HG02973 (cell line): ENCODE data around the gene LTN1.
"Not testable (repeated sequence)": the region's sequence is repeated elsewhere in the genome, so short reads cannot be mapped to it uniquely, and the experiment has no call there.

ENCODE experiments used
- ATAC-seq: cut with Tn5 transposase; IDR thresholded peaks from one replicate; pipeline ENCODE4 v1.9.1; 2021; ENCODE audit warnings: moderate library complexity; ENCODE audit not compliant: unreplicated experiment

Gene LTN1

GRCh38 chr21:28936036-28936435 lies 56.6 kb downstream of the LTN1 start:
- no peak for ATAC-seq

GRCh38 chr21:28932717-28933116 lies 60.0 kb downstream of the LTN1 start:
- ATAC-seq, result no peak

GRCh38 chr21:28931708-28932372 lies 60.8 kb downstream of the LTN1 start:
- not testable (repeated sequence) for ATAC-seq

GRCh38 chr21:28928578-28929420 lies 63.9 kb downstream of the LTN1 start:
- ATAC-seq, result no peak

- no peak for ATAC-seq
These were observed 65.5 kb downstream of the LTN1 start for GRCh38 chr21:28927130-28927529.

GRCh38 chr21:28923439-28923975 lies 69.2 kb downstream of the LTN1 start:
- ATAC-seq, result no peak

GRCh38 chr21:28922368-28922767 lies 70.3 kb downstream of the LTN1 start:
- ATAC-seq, result no peak

GRCh38 chr21:28916150-28916893 lies 76.4 kb downstream of the LTN1 start:
- ATAC-seq, result no peak

GRCh38 chr21:28913071-28913470 lies 79.6 kb downstream of the LTN1 start:
- ATAC-seq, result no peak

- no peak for ATAC-seq
These were observed 82.3 kb downstream of the LTN1 start for GRCh38 chr21:28910280-28910887.

- ATAC-seq, result no peak
These were observed 84.3 kb downstream of the LTN1 start for GRCh38 chr21:28908351-28908750.

- no peak for ATAC-seq
These were observed 85.8 kb downstream of the LTN1 start for GRCh38 chr21:28906841-28907240.

GRCh38 chr21:28906236-28906635 lies 86.4 kb downstream of the LTN1 start:
- no peak for ATAC-seq

- ATAC-seq, result no peak
These were observed 87.7 kb downstream of the LTN1 start for GRCh38 chr21:28904961-28905435.

GRCh38 chr21:28903448-28903847 lies 89.2 kb downstream of the LTN1 start:
- no peak for ATAC-seq

- no peak for ATAC-seq
These were observed 92.2 kb downstream of the LTN1 start for GRCh38 chr21:28900481-28900880.

GRCh38 chr21:28899744-28900143 lies 92.9 kb downstream of the LTN1 start:
- ATAC-seq, result no peak

GRCh38 chr21:28899220-28899619 lies 93.5 kb downstream of the LTN1 start:
- ATAC-seq, result no peak

- ATAC-seq, result no peak
These were observed 99.0 kb downstream of the LTN1 start for GRCh38 chr21:28893687-28894086.

GRCh38 chr21:28892199-28893111 lies 100.2 kb downstream of the LTN1 start:
- ATAC-seq, result no peak
